Mesendoderm (in vitro differentiated cells): ENCODE data around the gene ATP8A1.

Source experiments
- DNase-seq: peaks from one replicate; pipeline ENCODE4 v3.0.0; 2013
- H2AK5ac ChIP-seq: 2 replicates; pipeline ENCODE4 v1.6.1; 2013; ENCODE audit warnings: low read length, inconsistent platforms
- H2BK120ac ChIP-seq: 2 replicates; pipeline ENCODE4 v1.6.1; 2013; ENCODE audit warnings: low read depth, mild to moderate bottlenecking, low read length, moderate library complexity, mixed read lengths
- H2BK15ac ChIP-seq: replicated peaks from 2 replicates; pipeline ENCODE4 v1.6.1; 2013; ENCODE audit warnings: low read depth, mild to moderate bottlenecking, moderate library complexity
- H2BK5ac ChIP-seq: 2 replicates; pipeline ENCODE4 v1.6.1; 2013; ENCODE audit warnings: low read length, inconsistent platforms
- H3K18ac ChIP-seq: 2 replicates; pipeline ENCODE4 v1.6.1; 2013; ENCODE audit warnings: mild to moderate bottlenecking, low read length, mixed read lengths
- H3K23ac ChIP-seq: one replicate; pipeline ENCODE4 v1.6.1; 2013; ENCODE audit warnings: low read length
- H3K27ac ChIP-seq: 2 replicates; pipeline ENCODE4 v1.5.1; 2013; ENCODE audit warnings: low read depth, mild to moderate bottlenecking, inconsistent platforms, low read length, moderate library complexity
- H3K27me3 ChIP-seq: 2 replicates; pipeline ENCODE4 v1.6.1; 2013; ENCODE audit warnings: low read length, control low read depth, mild to moderate bottlenecking, inconsistent platforms; ENCODE audit not compliant: insufficient read depth, poor library complexity
- H3K36me3 ChIP-seq: 2 replicates; pipeline ENCODE4 v1.6.1; 2013; ENCODE audit warnings: low read length, inconsistent platforms; ENCODE audit not compliant: control insufficient read depth, insufficient read depth
- H3K4ac ChIP-seq: one replicate; pipeline ENCODE4 v1.6.1; 2013; ENCODE audit warnings: low read depth, mild to moderate bottlenecking, low read length, moderate library complexity
- H3K4me1 ChIP-seq: 2 replicates; pipeline ENCODE4 v1.6.1; 2013; ENCODE audit warnings: low read depth, low read length, inconsistent platforms; ENCODE audit not compliant: control insufficient read depth
- H3K4me2 ChIP-seq: 2 replicates; pipeline ENCODE4 v1.6.1; 2013; ENCODE audit warnings: low read length
- H3K4me3 ChIP-seq: 2 replicates; pipeline ENCODE4 v1.5.1; 2013; ENCODE audit warnings: mild to moderate bottlenecking, low read length
- H3K56ac ChIP-seq: one replicate; pipeline ENCODE4 v1.6.1; 2013; ENCODE audit warnings: low read length
- H3K79me1 ChIP-seq: 2 replicates; pipeline ENCODE4 v1.6.1; 2013; ENCODE audit warnings: low read length, inconsistent platforms
- H3K79me2 ChIP-seq: 2 replicates; pipeline ENCODE4 v1.6.1; 2013; ENCODE audit warnings: mild to moderate bottlenecking, low read length; ENCODE audit not compliant: control insufficient read depth, insufficient read depth
- H3K9ac ChIP-seq: 2 replicates; pipeline ENCODE4 v1.6.1; 2013; ENCODE audit warnings: low read length, inconsistent platforms
- H4K5ac ChIP-seq: one replicate; pipeline ENCODE4 v1.6.1; 2013; ENCODE audit warnings: low read length
- H4K8ac ChIP-seq: one replicate; pipeline ENCODE4 v1.6.1; 2013; ENCODE audit warnings: low read depth, mild to moderate bottlenecking, control low read depth, low read length, moderate library complexity
- WGBS: extraction: QIAGEN DNeasy Blood & Tissue Kit; methylation state at CpG from one replicate; pipeline ENCODE4 v1.1.7; 2013; ENCODE audit warnings: low lambda C conversion rate, missing lambda C conversion rate; ENCODE audit not compliant: insufficient coverage; ENCODE audit errors: extremely low coverage; 5-methylcytosine and 5-hydroxymethylcytosine counted together

Gene ATP8A1

GRCh38 chr4:42510225-42510624, 146.7 kb downstream of the ATP8A1 start:
- Histone ChIP-seq H3K4me1 (peaks cover 7% of the 10 kb centered on the region), H3K79me2 (no peaks in the 10 kb centered on the region), H3K56ac (no peak overlapping the region), H4K8ac (no peak overlapping the region), H2BK5ac (no peak overlapping the region), H3K36me3 (no peaks in the 10 kb centered on the region), H3K27ac (no peak overlapping the region), H2BK120ac (no peak overlapping the region), H2AK5ac (no peak overlapping the region), H3K18ac (no peak overlapping the region), H2BK15ac (no peak overlapping the region), H3K4me3 (no peak overlapping the region), H3K79me1 (no peaks in the 10 kb centered on the region), H3K4ac (no peak overlapping the region), H3K23ac (no peak overlapping the region), H4K5ac (no peak overlapping the region), H3K4me2 (no peak overlapping the region), H3K27me3 (no peaks in the 10 kb centered on the region), H3K9ac (no peak overlapping the region)
- no peak for DNase-seq

GRCh38 chr4:42501624-42502401, 155.1 kb downstream of the ATP8A1 start:
- Histone ChIP-seq H2BK120ac (no peak overlapping the region), H3K4me1 (peaks cover 2% of the 10 kb centered on the region), H3K4ac (no peak overlapping the region), H2AK5ac (no peak overlapping the region), H3K4me2 (no peak overlapping the region), H3K79me2 (no peaks in the 10 kb centered on the region), H4K5ac (no peak overlapping the region), H3K36me3 (no peaks in the 10 kb centered on the region), H3K23ac (no peak overlapping the region), H3K79me1 (no peaks in the 10 kb centered on the region), H3K9ac (no peak overlapping the region), H2BK15ac (no peak overlapping the region), H3K4me3 (no peak overlapping the region), H3K27me3 (no peaks in the 10 kb centered on the region), H3K18ac (no peak overlapping the region), H2BK5ac (no peak overlapping the region), H3K56ac (no peak overlapping the region), H3K27ac (no peak overlapping the region), H4K8ac (no peak overlapping the region)
- peak; percentile 83 for DNase-seq
- no CpG with 5 or more reads among the region's 6 CpGs for WGBS

DNA sequence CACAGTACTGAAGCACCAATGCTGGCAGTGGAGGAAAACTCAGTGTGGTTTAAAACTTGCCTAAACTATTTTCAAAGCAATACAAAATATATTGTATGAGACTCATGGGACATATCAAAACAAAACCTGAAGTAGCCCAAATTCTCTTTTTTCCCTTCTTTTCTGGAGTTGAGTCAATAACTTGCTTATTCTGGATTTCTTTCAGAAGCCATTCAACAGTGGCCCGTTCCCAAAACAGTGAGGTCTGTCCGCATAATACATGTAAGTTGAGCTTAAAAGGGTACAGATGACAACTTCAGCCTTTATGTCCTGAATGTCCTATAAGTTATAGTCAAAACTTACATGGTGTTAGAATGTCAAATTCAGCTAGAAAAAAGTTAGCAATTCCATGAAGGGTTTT, 158.9 kb downstream of the ATP8A1 start:
- no peak overlapping the region for H3K4ac ChIP-seq
- no peak overlapping the region for H3K18ac ChIP-seq
- no peak overlapping the region for H3K27ac ChIP-seq

GRCh38 chr4:42497142-42497910, 159.6 kb downstream of the ATP8A1 start:
- H3K79me2 ChIP-seq: no peaks in the 10 kb centered on the region
- H2BK15ac ChIP-seq: no peak overlapping the region
- no peak overlapping the region for H3K4ac ChIP-seq
- H3K36me3 ChIP-seq: no peaks in the 10 kb centered on the region
- H3K23ac ChIP-seq: no peak overlapping the region
- no peak overlapping the region for H4K5ac ChIP-seq
- no peaks in the 10 kb centered on the region for H3K27me3 ChIP-seq
- no peak overlapping the region for H2AK5ac ChIP-seq
- H3K9ac ChIP-seq: no peak overlapping the region
- H2BK120ac ChIP-seq: no peak overlapping the region
- H3K4me2 ChIP-seq: no peak overlapping the region
- DNase-seq: no peak
- no peak overlapping the region for H3K27ac ChIP-seq
- no peak overlapping the region for H2BK5ac ChIP-seq
- no peak overlapping the region for H4K8ac ChIP-seq
- H3K4me1 ChIP-seq: peaks cover under 1% of the 10 kb centered on the region
- no peak overlapping the region for H3K4me3 ChIP-seq
- no peaks in the 10 kb centered on the region for H3K79me1 ChIP-seq
- no CpG with 5 or more reads among the region's 8 CpGs for WGBS
- no peak overlapping the region for H3K18ac ChIP-seq
- H3K56ac ChIP-seq: no peak overlapping the region

More for the DNA sequence above, 158.9 kb downstream of the ATP8A1 start:
- H3K4me3 ChIP-seq: no peak overlapping the region
- no peaks in the 10 kb centered on the region for H3K79me2 ChIP-seq
- WGBS: no CpG with 5 or more reads among the region's 2 CpGs
- H2AK5ac ChIP-seq: no peak overlapping the region
- no peak overlapping the region for H2BK120ac ChIP-seq
- H3K36me3 ChIP-seq: no peaks in the 10 kb centered on the region
- H3K79me1 ChIP-seq: no peaks in the 10 kb centered on the region
- H3K4me2 ChIP-seq: no peak overlapping the region
- no peak overlapping the region for H4K5ac ChIP-seq
- no peak overlapping the region for H3K56ac ChIP-seq
- no peaks in the 10 kb centered on the region for H3K27me3 ChIP-seq
- H3K9ac ChIP-seq: no peak overlapping the region
- no peak overlapping the region for H2BK15ac ChIP-seq
- peaks cover 2% of the 10 kb centered on the region for H3K4me1 ChIP-seq
- no peak overlapping the region for H3K23ac ChIP-seq
- no peak overlapping the region for H4K8ac ChIP-seq
- no peak overlapping the region for H2BK5ac ChIP-seq
- DNase-seq: no peak

GRCh38 chr4:42492962-42493361, 163.9 kb downstream of the ATP8A1 start:
- WGBS: no CpG with 5 or more reads among the region's 7 CpGs
- Histone ChIP-seq H4K5ac (no peak overlapping the region), H3K79me1 (no peaks in the 10 kb centered on the region), H3K56ac (no peak overlapping the region), H4K8ac (no peak overlapping the region), H2BK15ac (no peak overlapping the region), H3K4me2 (no peak overlapping the region), H3K79me2 (no peaks in the 10 kb centered on the region), H3K18ac (no peak overlapping the region), H3K9ac (no peak overlapping the region), H3K4ac (no peak overlapping the region), H2BK120ac (no peak overlapping the region), H3K4me3 (no peak overlapping the region), H2AK5ac (no peak overlapping the region), H3K4me1 (peaks cover 8% of the 10 kb centered on the region), H3K27me3 (no peaks in the 10 kb centered on the region), H3K23ac (no peak overlapping the region), H2BK5ac (no peak overlapping the region), H3K27ac (no peak overlapping the region), H3K36me3 (no peaks in the 10 kb centered on the region)
- DNase-seq: no peak
